Choroid plexus epithelial cell (primary cell): Measurements from ENCODE around the gene VKORC1.
A peak's percentile ranks its signal among the peaks of the same experiment; 100 is the strongest.

Experiments
- DNase-seq: peaks from one replicate; pipeline ENCODE4 v3.0.0-alpha.2; 2010; ENCODE audit warnings: low read depth
- H3K4me3 ChIP-seq: 2 replicates; pipeline ENCODE4 v1.5.1; 2011; ENCODE audit warnings: low read depth, mild to moderate bottlenecking, control low read depth, low read length, moderate library complexity
- TF ChIP-seq, protein P1 (sequence below): conservative IDR thresholded peaks from 2 replicates; pipeline ENCODE4 v1.5.1; 2011; ENCODE audit warnings: low read depth, mild to moderate bottlenecking, control low read depth, inconsistent platforms, low read length, moderate library complexity

The VKORC1 gene

DNA sequence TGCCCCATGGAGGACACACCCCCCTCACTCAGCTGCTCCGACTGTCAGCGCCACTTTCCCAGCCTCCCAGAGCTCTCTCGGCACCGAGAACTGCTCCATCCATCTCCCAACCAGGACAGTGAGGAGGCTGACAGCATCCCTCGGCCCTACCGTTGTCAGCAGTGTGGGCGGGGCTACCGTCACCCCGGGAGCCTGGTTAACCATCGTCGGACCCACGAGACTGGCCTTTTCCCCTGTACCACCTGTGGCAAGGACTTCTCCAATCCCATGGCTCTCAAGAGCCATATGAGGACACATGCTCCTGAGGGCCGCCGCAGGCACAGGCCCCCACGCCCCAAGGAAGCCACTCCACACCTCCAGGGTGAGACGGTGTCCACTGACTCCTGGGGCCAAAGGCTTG, 18.3 kb downstream of the VKORC1 start:
- TF ChIP-seq, protein P1, sequence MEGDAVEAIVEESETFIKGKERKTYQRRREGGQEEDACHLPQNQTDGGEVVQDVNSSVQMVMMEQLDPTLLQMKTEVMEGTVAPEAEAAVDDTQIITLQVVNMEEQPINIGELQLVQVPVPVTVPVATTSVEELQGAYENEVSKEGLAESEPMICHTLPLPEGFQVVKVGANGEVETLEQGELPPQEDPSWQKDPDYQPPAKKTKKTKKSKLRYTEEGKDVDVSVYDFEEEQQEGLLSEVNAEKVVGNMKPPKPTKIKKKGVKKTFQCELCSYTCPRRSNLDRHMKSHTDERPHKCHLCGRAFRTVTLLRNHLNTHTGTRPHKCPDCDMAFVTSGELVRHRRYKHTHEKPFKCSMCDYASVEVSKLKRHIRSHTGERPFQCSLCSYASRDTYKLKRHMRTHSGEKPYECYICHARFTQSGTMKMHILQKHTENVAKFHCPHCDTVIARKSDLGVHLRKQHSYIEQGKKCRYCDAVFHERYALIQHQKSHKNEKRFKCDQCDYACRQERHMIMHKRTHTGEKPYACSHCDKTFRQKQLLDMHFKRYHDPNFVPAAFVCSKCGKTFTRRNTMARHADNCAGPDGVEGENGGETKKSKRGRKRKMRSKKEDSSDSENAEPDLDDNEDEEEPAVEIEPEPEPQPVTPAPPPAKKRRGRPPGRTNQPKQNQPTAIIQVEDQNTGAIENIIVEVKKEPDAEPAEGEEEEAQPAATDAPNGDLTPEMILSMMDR, result no peak
- no peak for DNase-seq
- H3K4me3 ChIP-seq, result no peak overlapping the region

DNA sequence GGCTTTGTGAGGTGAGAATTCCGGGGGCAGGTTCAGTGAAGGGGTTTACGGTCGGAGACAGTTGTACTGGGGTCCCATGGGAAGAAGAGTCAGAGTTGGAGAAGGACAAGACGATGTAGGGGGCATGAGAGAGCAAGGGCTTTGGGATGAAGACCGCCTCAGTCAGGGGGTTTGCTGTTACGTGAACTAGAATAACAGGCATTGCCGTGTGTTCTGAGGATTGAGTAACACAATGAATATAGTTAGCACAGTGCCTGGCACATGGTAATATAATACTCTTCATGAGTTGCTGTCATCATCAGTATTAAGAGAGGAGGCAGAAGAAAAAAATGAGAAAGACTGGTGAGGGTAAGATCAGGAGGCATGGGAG, 19.8 kb downstream of the VKORC1 start:
- H3K4me3 ChIP-seq, result peak overlapping the region; percentile 97
- TF ChIP-seq, protein P1, result no peak
- peak; percentile 41 for DNase-seq

DNA sequence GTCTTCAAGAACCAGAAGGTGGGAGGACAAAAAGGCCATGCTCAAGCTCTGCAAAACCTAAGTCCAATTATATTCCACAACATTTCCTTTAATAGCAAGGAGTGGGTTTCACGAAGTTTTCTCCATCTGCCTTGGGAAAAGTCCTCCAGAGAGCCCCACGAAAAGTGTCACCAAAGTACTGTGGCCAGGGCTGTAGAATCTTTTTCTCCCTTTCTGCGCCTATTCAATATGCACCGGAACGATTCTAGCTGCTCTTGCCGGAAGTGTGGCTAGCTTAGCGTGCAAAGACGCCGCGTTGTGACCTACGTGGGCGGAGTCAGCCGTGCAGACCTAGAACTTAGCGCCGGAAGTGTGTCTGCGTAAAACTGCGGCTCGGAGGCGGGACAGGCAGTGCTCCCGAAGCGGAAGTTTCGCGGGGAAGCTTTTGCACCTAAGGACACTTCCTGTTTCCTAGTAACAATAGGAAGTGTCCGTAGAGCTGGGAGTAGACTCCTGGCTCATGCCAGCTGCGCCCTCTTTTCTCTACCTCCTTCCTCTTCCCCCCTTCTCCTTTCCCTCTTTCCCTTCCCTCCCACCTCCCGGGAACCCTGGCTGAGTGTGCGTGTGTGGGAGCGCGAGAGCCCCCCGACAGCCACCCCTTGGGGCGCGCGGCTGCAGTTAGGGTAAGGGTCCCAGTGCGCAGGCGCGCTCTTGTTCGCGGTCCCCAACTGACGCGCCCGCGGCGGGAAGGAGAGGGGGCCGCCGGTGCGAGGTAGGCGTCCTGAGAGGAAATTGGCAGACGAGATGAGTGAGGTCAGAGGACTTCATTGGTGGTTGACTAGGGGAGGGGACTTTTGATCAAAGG, 20.4 kb downstream of the VKORC1 start, which contains the start of the genes ZNF646 and ZNF668:
Gene ZNF646, plus strand, starts transcription at position 453 of the 844 bp plus-strand sequence. CDS start 1,903 bp downstream, outside the sequence.
Gene ZNF668, minus strand, starts transcription at position 271 of the 844 bp plus-strand sequence. CDS start 9,781 bp downstream, outside the sequence.
- peak within 1 kb of the TSS; percentile 97 for H3K4me3 ChIP-seq
- TF ChIP-seq, protein P1, result no peak

DNA sequence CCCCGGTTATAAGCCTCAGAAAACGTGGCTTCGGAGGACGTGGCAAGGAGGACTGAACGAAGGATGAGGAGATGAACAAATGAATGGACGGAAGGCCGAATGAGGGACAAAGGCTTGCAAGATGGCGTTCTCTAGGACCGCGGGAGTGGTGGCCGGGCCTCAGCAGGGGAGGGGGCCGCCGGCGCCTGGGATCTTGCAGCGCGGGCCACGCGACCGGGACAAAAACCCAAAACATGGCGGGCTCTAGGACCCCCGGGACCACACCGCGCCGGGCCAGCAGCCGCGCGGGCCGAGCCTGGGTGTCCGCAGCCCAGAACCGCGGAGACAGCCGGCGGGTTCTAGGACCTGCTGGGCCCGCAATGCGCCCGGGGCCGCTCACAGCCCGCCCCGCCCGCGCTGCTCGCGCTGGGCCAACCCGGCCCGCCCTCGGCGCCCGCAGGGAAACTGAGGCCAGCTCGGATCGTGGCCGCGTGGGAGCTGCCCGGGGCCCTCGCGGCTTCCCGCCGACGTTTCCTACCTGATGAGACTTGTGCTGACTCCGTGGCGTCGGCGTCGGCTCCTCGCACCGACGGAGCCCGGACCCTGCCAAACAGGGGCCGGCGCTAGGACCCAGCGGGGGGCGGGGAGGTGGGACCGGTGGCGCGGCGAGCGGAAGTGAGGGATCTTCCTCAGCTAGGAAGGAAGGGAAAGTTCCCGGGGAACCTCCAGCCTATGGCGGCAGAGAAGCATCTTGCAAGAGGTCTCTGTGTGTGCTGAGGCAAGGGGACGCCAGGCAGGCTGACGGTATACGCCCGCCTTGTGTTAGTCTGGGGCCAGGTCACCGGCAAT, 21.2 kb downstream of the VKORC1 start:
- peak overlapping the region; percentile 97 for H3K4me3 ChIP-seq
- TF ChIP-seq, protein P1, result no peak
- DNase-seq, result peak; percentile 92

More for the DNA sequence above, 20.4 kb downstream of the VKORC1 start, which contains the start of the genes ZNF646 and ZNF668:
- peak; percentile 100 for DNase-seq

DNA sequence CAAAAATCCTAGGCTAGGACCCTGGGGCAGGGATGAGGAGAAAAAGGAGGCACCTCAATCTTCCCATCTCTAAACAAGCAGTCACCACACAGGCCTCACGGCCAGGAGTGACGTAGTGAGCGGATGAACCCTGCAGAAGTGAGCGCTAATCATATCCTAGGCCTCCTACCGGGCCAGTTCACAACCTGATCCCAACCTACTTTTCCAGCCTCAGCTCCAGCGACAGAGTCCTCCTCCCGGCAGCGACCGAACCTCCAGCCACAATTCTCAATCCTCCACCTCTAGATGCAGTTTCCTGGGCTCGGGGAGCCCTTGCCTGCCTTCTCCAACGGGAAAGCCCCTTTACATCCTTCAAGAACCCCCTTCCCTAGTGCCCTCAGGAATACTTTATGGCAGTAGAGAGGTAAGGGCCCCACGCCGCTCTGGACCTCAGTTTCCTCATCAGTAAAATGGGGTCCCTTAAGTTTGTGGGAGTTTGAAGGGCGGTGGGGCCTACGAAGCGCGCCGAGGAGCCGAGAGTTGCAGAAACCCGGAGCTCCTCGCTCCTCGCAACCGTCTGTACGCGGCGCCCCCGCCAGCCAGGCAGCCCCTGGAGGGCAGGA, 22.0 kb downstream of the VKORC1 start:
- TF ChIP-seq, protein P1, result no peak
- DNase-seq, result peak; percentile 50

DNA sequence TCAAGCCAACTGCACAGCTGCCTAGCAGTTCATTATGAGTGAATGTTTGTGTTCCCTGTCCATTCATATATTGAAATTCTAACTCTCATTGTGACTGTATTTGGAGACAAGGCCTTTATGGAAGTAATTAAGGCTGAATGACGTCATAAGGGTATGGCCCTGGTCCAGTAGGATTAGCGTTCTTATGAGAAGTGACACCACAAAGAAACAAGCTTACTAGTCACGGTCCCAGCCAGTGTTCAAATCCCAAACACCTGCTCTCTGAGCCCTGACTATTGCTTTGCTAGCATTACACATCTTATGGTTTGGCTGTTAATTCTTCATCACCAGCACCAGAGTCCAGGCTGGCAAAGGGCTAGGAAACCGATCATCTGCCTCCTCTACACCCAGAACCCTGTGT, 22.7 kb downstream of the VKORC1 start:
- peak; percentile 35 for DNase-seq
- TF ChIP-seq, protein P1, result no peak
- H3K4me3 ChIP-seq, result peak overlapping the region; percentile 97

More for the DNA sequence above, 22.0 kb downstream of the VKORC1 start:
- peak overlapping the region; percentile 97 for H3K4me3 ChIP-seq
